ENCODE results near the gene IL34.

The IL34 gene

DNA sequence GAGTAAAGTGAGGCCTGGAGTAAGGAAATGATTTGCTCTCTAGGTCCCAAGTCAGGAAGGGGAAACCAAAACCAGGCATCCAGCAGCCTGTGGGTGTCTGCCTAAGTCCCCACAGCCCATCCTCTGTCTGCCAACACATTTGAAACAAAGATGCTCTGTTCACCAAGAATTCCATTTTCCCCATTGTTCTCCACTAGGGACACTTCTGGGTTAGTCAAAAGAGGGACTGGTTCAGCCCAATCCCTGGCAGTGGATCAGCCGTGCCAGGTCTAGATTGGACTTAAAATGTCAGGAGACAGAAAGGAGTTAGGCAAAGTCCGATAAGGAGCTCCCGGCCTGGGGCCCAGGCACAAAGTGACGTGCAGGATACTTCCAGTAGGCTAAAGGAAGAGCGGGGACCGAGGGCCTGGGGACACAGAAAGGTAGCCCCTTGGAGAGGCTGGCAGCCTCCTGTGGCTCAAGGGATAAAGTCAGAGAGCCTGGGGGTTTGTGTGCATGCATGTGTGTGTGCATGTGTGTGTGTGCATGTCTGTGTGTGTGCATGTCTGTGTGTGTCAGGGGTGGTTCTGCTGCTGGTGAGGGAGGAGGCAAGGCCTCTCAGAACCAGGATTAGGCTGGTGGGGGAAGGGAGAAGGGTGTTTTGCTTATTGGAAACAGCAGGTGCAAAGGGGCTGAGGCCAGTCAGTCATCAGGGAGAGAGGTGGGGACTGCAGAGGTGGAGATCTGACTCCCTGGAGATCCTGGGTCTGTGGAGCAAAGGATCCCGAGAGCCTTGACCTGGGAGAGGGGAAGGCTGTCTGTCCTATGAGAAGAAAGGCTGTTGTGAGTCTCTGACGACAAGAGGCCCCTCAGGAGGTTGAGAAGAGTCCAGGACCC lies 41.7 kb upstream of the IL34 start:
- TF ChIP-seq, protein P1, sequence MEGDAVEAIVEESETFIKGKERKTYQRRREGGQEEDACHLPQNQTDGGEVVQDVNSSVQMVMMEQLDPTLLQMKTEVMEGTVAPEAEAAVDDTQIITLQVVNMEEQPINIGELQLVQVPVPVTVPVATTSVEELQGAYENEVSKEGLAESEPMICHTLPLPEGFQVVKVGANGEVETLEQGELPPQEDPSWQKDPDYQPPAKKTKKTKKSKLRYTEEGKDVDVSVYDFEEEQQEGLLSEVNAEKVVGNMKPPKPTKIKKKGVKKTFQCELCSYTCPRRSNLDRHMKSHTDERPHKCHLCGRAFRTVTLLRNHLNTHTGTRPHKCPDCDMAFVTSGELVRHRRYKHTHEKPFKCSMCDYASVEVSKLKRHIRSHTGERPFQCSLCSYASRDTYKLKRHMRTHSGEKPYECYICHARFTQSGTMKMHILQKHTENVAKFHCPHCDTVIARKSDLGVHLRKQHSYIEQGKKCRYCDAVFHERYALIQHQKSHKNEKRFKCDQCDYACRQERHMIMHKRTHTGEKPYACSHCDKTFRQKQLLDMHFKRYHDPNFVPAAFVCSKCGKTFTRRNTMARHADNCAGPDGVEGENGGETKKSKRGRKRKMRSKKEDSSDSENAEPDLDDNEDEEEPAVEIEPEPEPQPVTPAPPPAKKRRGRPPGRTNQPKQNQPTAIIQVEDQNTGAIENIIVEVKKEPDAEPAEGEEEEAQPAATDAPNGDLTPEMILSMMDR (conservative IDR thresholded peaks at IDR 0.05; ENCODE audit: low read depth, low read length) = no peak
- no peak for DNase-seq (ENCODE audit: low read depth)
- no peak overlapping the region for H3K4me3 ChIP-seq (ENCODE audit: low read depth, low read length)

DNA sequence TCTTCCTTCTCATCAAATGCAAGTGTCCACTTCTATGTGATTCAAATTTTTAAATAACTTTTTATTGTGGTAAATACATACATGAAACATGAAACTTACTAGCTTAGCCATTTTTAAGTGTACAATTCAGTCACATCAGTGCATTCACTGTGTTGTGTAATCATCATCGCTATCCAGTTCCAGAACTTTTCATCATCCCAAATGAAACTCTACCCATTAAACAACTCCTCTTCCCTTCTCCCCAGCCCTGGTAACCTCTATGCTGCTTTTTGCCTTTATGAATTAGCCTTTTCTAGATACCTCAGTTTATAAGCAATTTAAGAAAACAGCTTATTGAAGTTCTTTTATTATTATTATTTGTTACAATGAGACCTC lies 41.1 kb upstream of the IL34 start:
- no peak overlapping the region for H3K4me3 ChIP-seq (ENCODE audit: low read depth, low read length)
- no peak for DNase-seq (ENCODE audit: low read depth)

DNA sequence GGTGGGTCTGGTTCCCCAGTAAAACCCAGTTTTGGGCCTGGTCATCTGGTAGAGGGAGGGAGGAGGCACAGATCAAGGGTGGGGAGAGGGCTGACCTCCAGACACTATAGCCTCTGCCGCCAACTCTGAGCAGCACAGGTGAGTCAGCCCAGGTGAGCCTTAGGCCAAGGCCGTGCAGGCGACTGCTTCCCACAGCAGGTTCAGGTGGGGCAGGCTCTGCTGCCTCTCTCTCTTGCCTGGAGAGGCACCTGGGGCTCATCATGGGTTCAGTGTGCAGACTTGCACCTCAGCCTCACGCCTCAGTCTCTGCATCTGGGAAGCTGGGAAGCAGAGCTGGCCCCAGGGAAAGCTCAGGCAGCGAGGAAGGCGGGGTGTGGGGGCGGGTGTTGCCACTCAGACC lies 37.8 kb upstream of the IL34 start:
- TF ChIP-seq, protein P1 (conservative IDR thresholded peaks at IDR 0.05; ENCODE audit: low read depth, low read length) = no peak
- no peak for DNase-seq (ENCODE audit: low read depth)
- no peak overlapping the region for H3K4me3 ChIP-seq (ENCODE audit: low read depth, low read length)

More for the DNA sequence above, 41.1 kb upstream of the IL34 start:
- TF ChIP-seq, protein P1 (conservative IDR thresholded peaks at IDR 0.05; ENCODE audit: low read depth, low read length) = no peak

DNA sequence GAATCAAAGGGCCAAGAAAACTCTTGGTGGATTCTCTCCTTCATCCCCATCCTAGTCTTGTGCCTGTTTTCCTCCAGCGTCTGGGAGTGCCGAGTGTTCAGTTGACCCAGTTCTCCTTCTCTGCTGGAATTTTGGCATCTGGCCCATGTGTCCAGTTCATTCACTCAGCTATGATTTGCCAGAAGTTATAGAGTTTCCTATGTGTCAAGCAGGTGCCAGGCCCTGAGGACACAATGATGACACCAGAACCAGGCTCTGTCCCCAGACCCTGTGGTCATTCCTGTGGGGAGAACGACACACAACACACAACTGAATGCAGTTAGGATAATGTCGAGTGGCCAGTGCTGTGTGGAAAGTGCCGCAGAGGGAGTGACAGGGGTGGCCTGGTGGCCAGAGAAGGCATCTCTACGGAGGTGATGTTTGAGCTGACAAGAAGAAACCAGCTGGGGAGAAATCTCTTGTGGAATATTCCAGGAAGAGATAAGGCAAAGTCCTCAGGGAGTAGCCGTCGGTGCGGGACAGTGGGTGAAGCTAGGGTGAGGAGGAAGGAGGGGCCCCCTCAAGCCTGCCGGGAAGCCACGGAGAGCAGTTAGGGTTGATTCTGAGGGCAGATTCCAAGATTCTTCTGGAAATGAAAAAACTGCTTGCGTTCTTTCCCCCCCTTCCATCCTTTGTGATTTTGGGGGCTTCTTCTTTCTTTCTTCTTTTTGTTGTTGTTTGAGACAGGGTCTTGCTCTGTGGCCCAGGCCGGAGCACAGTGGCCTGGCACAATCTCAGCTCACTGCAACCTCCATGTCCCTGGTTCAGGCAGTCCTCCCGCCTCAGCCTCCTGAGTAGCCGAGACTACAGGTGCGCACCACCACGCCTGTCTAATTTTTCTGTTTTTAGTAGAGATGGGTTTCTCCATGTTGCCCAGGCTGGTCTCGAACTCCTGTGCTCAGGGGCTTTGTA lies 35.8 kb upstream of the IL34 start:
- no peak for DNase-seq (ENCODE audit: low read depth)
- H3K4me3 ChIP-seq (ENCODE audit: low read depth, low read length) = no peak overlapping the region
- TF ChIP-seq, protein P1 (conservative IDR thresholded peaks at IDR 0.05; ENCODE audit: low read depth, low read length) = peak; percentile 3

DNA sequence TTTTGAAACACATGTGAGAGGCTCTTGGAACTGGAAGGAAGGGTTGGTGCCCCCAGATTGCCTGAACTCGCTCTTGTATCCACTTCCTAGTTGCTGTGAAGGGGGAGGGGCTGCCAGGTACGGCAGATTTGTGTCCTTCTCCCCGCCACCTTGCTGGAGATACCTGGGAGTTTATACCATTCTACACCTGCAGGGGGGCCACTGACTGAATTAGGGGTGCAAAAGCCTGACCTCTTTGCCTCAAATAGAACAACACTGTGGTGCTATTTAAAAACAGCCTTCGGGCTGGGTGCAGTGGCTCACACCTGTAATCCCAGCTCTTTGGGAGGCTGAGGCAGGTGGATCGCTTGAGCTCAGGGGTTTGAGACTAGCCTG lies 35.1 kb upstream of the IL34 start:
- no peak for DNase-seq (ENCODE audit: low read depth)
- H3K4me3 ChIP-seq (ENCODE audit: low read depth, low read length) = no peak overlapping the region
- TF ChIP-seq, protein P1 (conservative IDR thresholded peaks at IDR 0.05; ENCODE audit: low read depth, low read length) = no peak

DNA sequence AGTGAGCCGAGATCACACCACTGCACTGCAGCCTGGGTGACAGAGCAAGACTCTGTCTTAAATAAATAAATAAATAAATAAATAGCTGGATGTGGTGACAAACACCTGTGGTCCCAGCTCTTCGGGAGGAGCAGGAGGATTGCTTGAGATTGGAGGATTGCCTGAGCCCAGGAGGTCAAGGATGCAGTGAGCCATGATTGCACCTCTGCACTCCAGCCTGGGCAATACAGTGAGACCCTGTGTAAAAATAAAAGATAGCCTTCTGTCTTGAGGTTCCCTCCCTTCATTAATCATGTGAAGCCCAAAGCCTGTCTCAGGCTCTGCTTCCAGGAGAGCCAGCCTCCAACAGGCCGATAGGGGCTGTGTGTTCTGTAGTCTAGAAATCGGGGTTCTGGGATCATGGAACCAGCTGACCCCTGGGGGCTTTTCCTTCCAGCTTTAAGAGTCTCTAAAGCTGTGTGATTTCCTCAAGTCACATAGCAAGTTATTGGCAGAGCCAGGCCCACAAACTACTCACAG lies 34.5 kb upstream of the IL34 start:
- TF ChIP-seq, protein P1 (conservative IDR thresholded peaks at IDR 0.05; ENCODE audit: low read depth, low read length) = no peak
- H3K4me3 ChIP-seq (ENCODE audit: low read depth, low read length) = no peak overlapping the region
- DNase-seq (ENCODE audit: low read depth) = no peak
